ENCODE data around the gene GPR137. TPM values are rescaled to one million over a fixed set of nuclear protein-coding genes. Genes with fewer than 3 reads are reported as not detected.

Gene GPR137
- 6.7 and 10.8 TPM in 2 replicates for total RNA-seq

GRCh38 chr11:64284962-64285884 lies at the start of gene GPR137:
GPR137 (plus strand) TSS chr11:64285848; CDS start chr11:64286525, 677 bp downstream.

DNA sequence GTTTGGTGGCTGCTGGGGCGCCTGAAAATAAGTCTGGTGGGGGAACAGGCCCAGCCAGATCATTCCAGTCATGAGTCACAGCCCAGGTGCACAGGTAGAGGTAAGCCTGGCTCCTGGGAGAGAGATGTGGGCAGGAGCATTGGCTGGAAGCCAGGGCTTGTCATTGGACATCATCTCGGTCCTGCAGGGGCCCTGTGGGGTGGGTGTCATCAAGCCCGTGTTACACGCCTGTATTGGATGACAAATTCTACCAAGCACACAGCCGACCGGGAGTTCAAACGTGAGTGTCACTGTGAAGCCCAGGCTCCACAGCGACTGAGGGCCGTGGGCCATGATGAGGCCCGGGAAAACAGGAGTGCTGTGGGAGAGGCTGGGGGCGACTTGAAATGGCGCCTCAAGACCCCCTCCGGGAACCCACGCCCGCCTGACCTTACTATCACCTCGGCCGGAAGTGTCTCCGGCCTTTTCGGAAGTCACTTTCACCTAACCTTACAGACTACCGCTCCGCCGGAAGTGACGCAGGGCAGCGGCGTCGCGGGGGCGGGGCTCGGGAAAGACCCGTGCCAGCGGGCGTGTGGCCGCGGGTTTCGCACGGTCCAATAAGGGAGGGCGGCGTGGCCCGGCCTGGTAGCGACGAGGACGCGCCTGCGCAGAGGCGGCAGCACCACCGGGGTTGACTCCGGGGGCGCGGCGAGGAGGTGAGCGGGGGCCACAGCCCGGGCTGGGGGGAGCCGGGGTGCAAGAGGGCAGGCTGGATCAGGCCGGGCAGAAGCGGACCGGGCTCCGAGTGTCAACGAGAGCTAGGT lies 45.0 kb upstream of the GPR137 start, which contains the start of gene FKBP2:
Gene FKBP2, plus strand, starts transcription at position 661 of the 806 bp plus-strand sequence. CDS start 1,293 bp downstream, outside the sequence.

GRCh38 chr11:64246871-64247728 lies 38.5 kb upstream of the GPR137 start, which contains the start of gene PPP1R14B:
PPP1R14B (minus strand) TSS chr11:64246943; CDS start chr11:64246673, 270 bp downstream.

DNA sequence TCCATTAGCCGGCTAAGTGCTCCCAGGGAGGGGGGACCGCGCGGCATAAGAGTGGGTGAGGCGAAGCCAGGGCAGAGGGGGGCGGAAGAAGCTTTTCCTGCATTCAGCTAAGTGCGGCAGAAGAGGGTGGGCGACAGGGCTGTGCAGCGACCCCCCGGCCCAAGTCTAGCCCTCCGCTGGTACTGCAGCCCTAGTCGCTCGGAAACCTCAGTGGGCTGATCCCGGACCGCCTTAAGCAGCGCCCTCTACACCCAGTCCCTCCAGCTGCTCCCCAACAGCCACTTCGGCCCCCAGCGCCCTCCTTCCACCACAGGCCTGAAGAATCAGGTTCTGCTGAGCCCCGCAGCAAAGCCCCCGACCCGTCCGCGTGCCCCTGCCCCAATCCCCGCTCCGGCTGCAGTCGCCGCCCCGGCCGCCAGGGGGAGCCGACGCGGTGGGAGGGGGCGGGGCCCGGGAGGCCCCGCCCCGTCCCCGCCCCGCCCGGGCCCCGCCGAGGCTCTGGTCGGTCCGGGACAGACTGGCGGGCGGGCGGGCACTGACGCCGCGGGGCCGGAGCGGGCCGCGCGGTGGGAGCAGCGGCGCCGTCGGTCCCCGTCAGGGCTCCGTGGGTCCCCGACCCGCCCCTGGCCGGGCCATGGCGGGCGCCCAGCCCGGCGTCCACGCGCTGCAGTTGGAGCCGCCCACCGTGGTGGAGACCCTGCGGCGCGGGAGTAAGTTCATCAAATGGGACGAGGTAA lies 34.5 kb upstream of the GPR137 start, which contains the start of gene PLCB3:
Gene PLCB3, plus strand, starts transcription at position 515 of the 737 bp plus-strand sequence. Its CDS starts 120 bp downstream, at position 635.

DNA sequence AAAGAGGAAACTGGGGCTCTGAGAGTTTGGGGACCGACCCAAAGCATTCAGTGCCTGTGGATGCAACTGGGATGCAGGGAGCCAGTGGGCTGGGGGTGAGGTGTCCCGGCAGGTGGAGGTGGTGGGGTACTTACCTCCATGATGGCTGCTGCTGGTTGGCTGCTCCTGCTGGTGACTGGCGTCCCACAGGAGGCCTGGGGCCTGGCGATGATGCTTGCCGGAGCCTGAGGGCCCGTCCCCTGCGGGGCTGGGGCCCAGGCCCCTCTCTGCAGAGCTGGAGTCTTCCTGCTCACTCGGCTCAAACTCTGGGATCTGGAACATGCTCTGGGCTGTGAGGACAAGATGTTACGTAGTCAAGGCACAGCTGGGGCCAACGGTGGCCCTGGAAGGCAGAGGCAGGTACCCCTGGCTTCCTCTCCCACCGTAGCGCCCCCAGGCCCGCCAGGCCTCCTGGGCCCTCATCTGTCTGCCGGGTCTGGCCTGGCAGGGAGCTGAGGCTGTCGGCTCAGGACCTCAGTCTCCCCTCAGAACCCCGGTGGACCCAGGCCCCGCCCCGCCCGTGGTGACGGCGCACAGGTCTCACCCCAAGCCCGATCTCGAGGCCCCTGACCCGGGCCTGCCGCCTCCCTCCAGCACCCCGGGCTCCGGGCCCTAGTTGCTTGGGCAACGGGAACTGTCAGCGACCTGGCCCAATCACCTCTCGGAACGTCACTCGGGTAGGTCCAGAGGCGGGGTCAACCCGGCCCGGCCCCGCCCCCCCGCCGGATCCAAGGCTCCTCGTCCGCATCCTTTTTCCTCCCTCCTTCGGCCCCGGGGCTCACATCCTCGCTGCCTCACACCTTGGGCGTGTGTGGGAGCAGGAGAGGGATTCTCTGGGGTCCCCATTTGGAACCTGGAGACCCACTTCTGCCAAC lies 1.3 kb upstream of the GPR137 start, which contains the start of gene BAD:
Gene BAD, minus strand, starts transcription at position 618 of the 914 bp plus-strand sequence. Its CDS starts 297 bp downstream, at position 321.

GRCh38 chr11:64291262-64291751 lies 5.7 kb downstream of the GPR137 start, which contains the start of gene KCNK4:
KCNK4 (plus strand) TSS chr11:64291302; CDS start chr11:64293019, 1,717 bp downstream.

GRCh38 chr11:64299847-64300648 lies 14.4 kb downstream of the GPR137 start, which contains the start of gene CATSPERZ:
CATSPERZ (plus strand) TSS chr11:64300358; CDS start chr11:64300411, 53 bp downstream.

DNA sequence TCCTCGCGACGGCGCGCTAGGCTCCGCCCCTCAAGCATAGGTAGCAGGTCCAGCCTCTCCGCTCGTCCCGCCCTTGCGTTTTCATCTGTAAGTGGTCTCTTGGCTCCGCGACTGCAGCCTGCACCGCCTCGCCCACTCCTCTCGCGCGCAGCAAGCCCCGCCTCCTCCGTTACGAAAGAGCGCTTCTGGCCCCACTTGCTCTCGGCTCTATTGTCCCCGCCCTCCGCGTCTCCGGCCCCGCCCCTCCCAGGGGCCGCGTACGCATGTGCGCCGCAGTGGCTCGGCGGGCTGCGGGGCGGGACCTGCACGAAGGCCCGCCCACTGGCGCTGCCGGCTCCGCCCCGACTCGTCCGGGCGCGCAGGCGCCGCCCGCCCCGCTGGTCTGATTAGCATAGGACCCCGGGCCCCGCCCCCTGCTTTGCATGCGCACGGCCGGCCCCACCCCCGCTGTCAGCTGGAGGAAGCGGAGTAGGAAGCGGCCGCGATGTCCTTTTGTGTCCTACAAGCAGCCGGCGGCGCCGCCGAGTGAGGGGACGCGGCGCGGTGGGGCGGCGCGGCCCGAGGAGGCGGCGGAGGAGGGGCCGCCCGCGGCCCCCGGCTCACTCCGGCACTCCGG lies 19.5 kb downstream of the GPR137 start, which contains the start of gene ESRRA:
Gene ESRRA, plus strand, starts transcription at position 450 of the 616 bp plus-strand sequence. CDS start 1,656 bp downstream, outside the sequence.

DNA sequence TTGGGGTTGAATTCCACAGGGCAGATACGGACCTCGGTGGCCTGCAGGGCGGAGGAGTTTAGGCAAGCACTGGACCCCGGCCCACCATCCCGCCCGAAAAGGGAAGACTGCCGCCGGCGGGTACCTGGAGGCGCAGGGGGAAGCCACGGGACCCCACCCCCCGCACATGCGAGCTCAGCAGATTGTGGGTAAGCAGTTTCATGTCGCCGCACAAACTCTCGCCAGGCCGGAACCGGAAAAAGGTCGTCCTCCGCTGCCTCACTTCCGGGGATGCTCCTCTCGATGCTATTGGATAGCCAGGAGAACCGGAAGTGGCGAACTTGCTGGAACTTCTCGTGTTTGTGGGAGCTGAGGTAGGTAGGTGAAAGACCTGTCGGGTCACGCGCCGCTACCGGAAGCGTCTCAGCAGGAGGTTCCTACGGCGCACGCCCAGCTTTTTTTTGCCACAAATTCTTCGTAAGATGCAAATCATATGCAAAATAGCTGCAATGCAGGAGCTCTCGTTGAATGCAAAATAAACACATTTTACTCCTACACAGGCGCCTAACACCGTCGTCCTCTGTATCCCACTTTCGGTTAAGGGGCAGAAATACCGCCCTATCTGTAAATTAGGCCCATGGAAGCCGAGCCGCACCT lies 31.8 kb downstream of the GPR137 start, which contains the start of gene TRMT112:
Gene TRMT112, minus strand, starts transcription at position 235 of the 636 bp plus-strand sequence. Its CDS starts 33 bp downstream, at position 202.

GRCh38 chr11:64317961-64318765 lies 32.5 kb downstream of the GPR137 start, which contains the start of gene PRDX5:
PRDX5 (plus strand) TSS chr11:64318121; CDS start chr11:64318216, 95 bp downstream.

Other genes with a start within 250 kb of the GPR137 start
- not detected in 2 replicates for gene FLRT1, start 249.9 kb upstream of the GPR137 start, total RNA-seq
- gene MACROD1, start 119.7 kb upstream of the GPR137 start, total RNA-seq = 32.9 and 36.7 TPM in 2 replicates
- gene STIP1, start 99.7 kb upstream of the GPR137 start, total RNA-seq = 200 and 221 TPM in 2 replicates
- 27.2 and 55.4 TPM in 2 replicates for gene FERMT3, start 79.1 kb upstream of the GPR137 start, total RNA-seq
- 20.5 and 28.8 TPM in 2 replicates for gene TRPT1, start 59.7 kb upstream of the GPR137 start, total RNA-seq
- 37.2 and 49.1 TPM in 2 replicates for gene NUDT22, start 59.6 kb upstream of the GPR137 start, total RNA-seq
- gene DNAJC4, start 55.3 kb upstream of the GPR137 start, total RNA-seq = 10.6 and 15.0 TPM in 2 replicates
- gene VEGFB, start 51.3 kb upstream of the GPR137 start, total RNA-seq = 10.8 and 18.4 TPM in 2 replicates
- gene FKBP2, start 44.8 kb upstream of the GPR137 start, total RNA-seq = 60.1 and 63.5 TPM in 2 replicates
- gene PPP1R14B, start 38.9 kb upstream of the GPR137 start, total RNA-seq = 285 and 313 TPM in 2 replicates
- gene PLCB3, start 34.3 kb upstream of the GPR137 start, total RNA-seq = 65.0 and 68.5 TPM in 2 replicates
- 58.8 and 63.4 TPM in 2 replicates for gene BAD, start 1.2 kb upstream of the GPR137 start, total RNA-seq
- not detected in 2 replicates for gene KCNK4, start 5.5 kb downstream of the GPR137 start, total RNA-seq
- 0.27 TPM in 1 of 2 replicates, not detected in the other for gene CATSPERZ, start 14.5 kb downstream of the GPR137 start, total RNA-seq
- gene ESRRA, start 19.7 kb downstream of the GPR137 start, total RNA-seq = 37.9 and 45.5 TPM in 2 replicates
- 214 and 281 TPM in 2 replicates for gene TRMT112, start 31.7 kb downstream of the GPR137 start, total RNA-seq
- 241 and 260 TPM in 2 replicates for gene PRDX5, start 32.3 kb downstream of the GPR137 start, total RNA-seq
- gene CCDC88B, start 54.4 kb downstream of the GPR137 start, total RNA-seq = 1.3 and 2.4 TPM in 2 replicates
- gene RPS6KA4, start 73.3 kb downstream of the GPR137 start, total RNA-seq = 40.9 and 46.9 TPM in 2 replicates

All from endothelial cell of coronary artery (primary cell).